Measurements from ENCODE around the gene TXNRD3. TPM values are rescaled to one million over a fixed set of nuclear protein-coding genes. Genes with fewer than 3 reads are reported as not detected.

Gene TXNRD3
- total RNA-seq, 4 donors from 2014 or later: 1.4 to 11.6 (median 2.8) TPM

- peak in 1 of 3 donors; percentile 39 for DNase-seq
- Histone ChIP-seq H3K36me3 (no peaks in the 10 kb centered on the region), H3K9me3 (no peaks in the 10 kb centered on the region), H3K27ac (no peak overlapping the region), H3K4me3 (no peak overlapping the region), H3K4me1 (no peaks in the 10 kb centered on the region), H3K27me3 (no peaks in the 10 kb centered on the region)
- peak in 2 of 6 experiments; percentile 11 to 40 for TF ChIP-seq CTCF (IDR thresholded peaks at IDR 0.05)
- no peak for TF ChIP-seq POLR2A (IDR thresholded peaks at IDR 0.05)
Observed at GRCh38 chr3:126659915-126660886, 5.3 kb upstream of the TXNRD3 start.

GRCh38 chr3:126658584-126658983 lies 3.7 kb upstream of the TXNRD3 start:
- H3K27ac ChIP-seq: no peak overlapping the region
- TF ChIP-seq POLR2A (IDR thresholded peaks at IDR 0.05) (no peak), CTCF (IDR thresholded peaks at IDR 0.05) (no peak)
- H3K4me1 ChIP-seq: no peaks in the 10 kb centered on the region
- no peaks in the 10 kb centered on the region for H3K36me3 ChIP-seq
- DNase-seq: no peak
- no peaks in the 10 kb centered on the region for H3K9me3 ChIP-seq
- no peaks in the 10 kb centered on the region for H3K27me3 ChIP-seq
- no peak overlapping the region for H3K4me3 ChIP-seq

GRCh38 chr3:126657901-126658300 lies 3.0 kb upstream of the TXNRD3 start:
- Histone ChIP-seq H3K4me3 (no peak overlapping the region), H3K27me3 (no peaks in the 10 kb centered on the region), H3K4me1 (no peaks in the 10 kb centered on the region), H3K9me3 (no peaks in the 10 kb centered on the region), H3K27ac (no peak overlapping the region), H3K36me3 (no peaks in the 10 kb centered on the region)
- DNase-seq: peak in 1 of 3 donors; percentile 29
- TF ChIP-seq POLR2A (IDR thresholded peaks at IDR 0.05) (no peak), CTCF (IDR thresholded peaks at IDR 0.05) (no peak)

GRCh38 chr3:126656371-126657134 lies 1.6 kb upstream of the TXNRD3 start:
- Histone ChIP-seq H3K4me1 (no peaks in the 10 kb centered on the region), H3K4me3 (no peak overlapping the region), H3K9me3 (no peaks in the 10 kb centered on the region), H3K27ac (no peak overlapping the region), H3K27me3 (no peaks in the 10 kb centered on the region), H3K36me3 (no peaks in the 10 kb centered on the region)
- DNase-seq: no peak
- no peak for TF ChIP-seq CTCF (IDR thresholded peaks at IDR 0.05)
- no peak for TF ChIP-seq POLR2A (IDR thresholded peaks at IDR 0.05)

GRCh38 chr3:126655887-126656286 lies 963 bp upstream of the TXNRD3 start:
- H3K27ac ChIP-seq: no peak overlapping the region
- no peak for DNase-seq

More at GRCh38 chr3:126655887-126656286, 963 bp upstream of the TXNRD3 start:
- H3K36me3 ChIP-seq: no peaks in the 10 kb centered on the region
- no peaks in the 10 kb centered on the region for H3K9me3 ChIP-seq
- TF ChIP-seq CTCF (IDR thresholded peaks at IDR 0.05) (no peak), POLR2A (IDR thresholded peaks at IDR 0.05) (no peak)
- H3K4me1 ChIP-seq: no peaks in the 10 kb centered on the region
- H3K4me3 ChIP-seq: no peak overlapping the region
- no peaks in the 10 kb centered on the region for H3K27me3 ChIP-seq

Measured in Peyer's patch (tissue), 4 donors.